ENCODE results near the gene MRPL49.
"Not testable (repeated sequence)": the region's sequence is repeated elsewhere in the genome, so short reads cannot be mapped to it uniquely, and the experiment has no call there.

The MRPL49 gene

GRCh38 chr11:65166893-65167292 lies 44.8 kb downstream of the MRPL49 start:
- no peak overlapping the region for H3K4me3 ChIP-seq (ENCODE audit: low read length)
- no peak overlapping the region for H3K27ac ChIP-seq (ENCODE audit: low read length)
- no peaks in the 10 kb centered on the region for H3K9me3 ChIP-seq (ENCODE audit: control insufficient read depth, low read depth, low read length)
- H3K27me3 ChIP-seq (ENCODE audit: control insufficient read depth, insufficient read depth, low read length) = no peaks in the 10 kb centered on the region
- no peak overlapping the region for H3K9ac ChIP-seq (ENCODE audit: low read length)
- H3K36me3 ChIP-seq (ENCODE audit: control insufficient read depth, low read depth, low read length) = no peaks in the 10 kb centered on the region
- no peaks in the 10 kb centered on the region for H3K4me1 ChIP-seq (ENCODE audit: control insufficient read depth, low read depth, low read length)

DNA sequence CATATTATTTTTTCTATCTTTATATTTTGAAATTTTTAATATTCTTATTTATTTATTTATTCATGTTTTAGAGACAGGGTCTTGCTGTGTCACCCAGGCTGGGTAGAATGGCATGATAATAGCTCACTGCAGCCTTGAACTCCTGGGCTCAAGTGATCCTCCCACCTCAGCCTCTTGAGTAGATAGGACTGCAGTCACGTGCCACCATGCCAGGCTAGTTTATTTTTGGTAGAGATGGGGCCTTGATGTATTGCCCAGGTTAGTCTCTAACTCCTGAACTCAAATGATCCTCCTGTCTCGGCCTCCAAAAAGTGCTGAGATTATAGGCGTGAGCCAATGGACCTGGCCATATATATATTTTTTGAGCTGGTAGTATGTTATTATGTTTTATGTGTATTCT lies 45.5 kb downstream of the MRPL49 start:
- Histone ChIP-seq H3K27ac (ENCODE audit: low read length) (no peak overlapping the region), H3K9ac (ENCODE audit: low read length) (no peak overlapping the region), H3K36me3 (ENCODE audit: control insufficient read depth, low read depth, low read length) (no peaks in the 10 kb centered on the region), H3K9me3 (ENCODE audit: control insufficient read depth, low read depth, low read length) (no peaks in the 10 kb centered on the region), H3K4me3 (ENCODE audit: low read length) (no peak overlapping the region), H3K4me1 (ENCODE audit: control insufficient read depth, low read depth, low read length) (no peaks in the 10 kb centered on the region), H3K27me3 (ENCODE audit: control insufficient read depth, insufficient read depth, low read length) (no peaks in the 10 kb centered on the region)

- H3K9ac ChIP-seq (ENCODE audit: low read length) = no peak overlapping the region
Measured at GRCh38 chr11:65169164-65169641, 47.1 kb downstream of the MRPL49 start.

DNA sequence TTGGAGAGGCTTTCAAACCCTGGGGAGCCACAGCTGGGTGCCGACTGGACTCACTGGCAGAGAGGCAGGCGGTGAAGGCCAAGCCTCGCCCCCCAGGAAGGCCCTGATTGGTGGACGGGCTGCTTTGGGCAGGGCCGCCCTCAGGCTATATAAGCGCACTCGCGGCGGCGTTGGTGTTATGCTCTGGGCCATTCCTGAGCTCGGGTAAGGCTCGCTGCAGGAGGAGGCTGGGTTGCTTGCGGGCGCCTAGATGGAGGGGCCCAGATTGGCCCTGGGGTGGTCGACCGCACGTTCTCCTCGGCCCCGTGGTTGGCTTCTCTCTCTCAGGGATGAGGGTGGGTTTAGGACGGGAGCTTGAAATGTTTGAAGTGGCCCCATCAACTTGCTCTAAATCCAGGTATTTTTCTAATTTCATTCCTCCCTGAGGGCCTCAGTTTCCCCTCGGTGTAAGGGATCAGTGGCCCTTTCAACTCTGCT lies 48.0 kb downstream of the MRPL49 start, which contains the start of gene SPDYC:
TSS of gene SPDYC (plus strand) at position 176 of the 477 bp plus-strand sequence. CDS start 1,125 bp downstream, outside the sequence.
- H3K36me3 ChIP-seq (ENCODE audit: control insufficient read depth, low read depth, low read length) = no peaks in the 10 kb centered on the region
- H3K27ac ChIP-seq (ENCODE audit: low read length) = no peak within 1 kb of the TSS
- no peak within 1 kb of the TSS for H3K9ac ChIP-seq (ENCODE audit: low read length)
- no peaks in the 10 kb centered on the region for H3K4me1 ChIP-seq (ENCODE audit: control insufficient read depth, low read depth, low read length)
- H3K27me3 ChIP-seq (ENCODE audit: control insufficient read depth, insufficient read depth, low read length) = no peaks in the 10 kb centered on the region
- H3K9me3 ChIP-seq (ENCODE audit: control insufficient read depth, low read depth, low read length) = no peaks in the 10 kb centered on the region
- no peak within 1 kb of the TSS for H3K4me3 ChIP-seq (ENCODE audit: low read length)

More at GRCh38 chr11:65169164-65169641, 47.1 kb downstream of the MRPL49 start:
- Histone ChIP-seq H3K27ac (ENCODE audit: low read length) (no peak overlapping the region), H3K27me3 (ENCODE audit: control insufficient read depth, insufficient read depth, low read length) (no peaks in the 10 kb centered on the region), H3K4me1 (ENCODE audit: control insufficient read depth, low read depth, low read length) (no peaks in the 10 kb centered on the region), H3K4me3 (ENCODE audit: low read length) (no peak overlapping the region), H3K9me3 (ENCODE audit: control insufficient read depth, low read depth, low read length) (no peaks in the 10 kb centered on the region), H3K36me3 (ENCODE audit: control insufficient read depth, low read depth, low read length) (no peaks in the 10 kb centered on the region)

DNA sequence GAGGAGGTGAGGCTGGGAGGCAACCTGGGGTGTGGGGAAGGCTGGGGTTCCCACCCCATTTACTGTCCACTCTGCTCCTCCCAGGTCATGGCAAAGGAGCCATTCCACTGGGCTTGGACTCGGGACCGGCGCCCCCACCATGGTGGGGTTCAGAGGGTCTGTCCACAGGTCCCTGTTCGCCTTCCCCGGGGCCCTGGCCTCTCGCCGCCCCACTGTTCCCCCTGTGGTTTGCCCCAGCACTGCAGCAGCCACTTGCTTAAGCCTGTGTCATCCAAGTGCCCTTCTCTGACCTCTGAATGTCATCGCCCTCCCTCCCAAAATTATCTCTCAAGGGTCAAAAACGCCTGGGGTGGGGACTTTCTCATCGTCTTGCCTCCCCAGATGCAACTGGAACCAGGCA lies 50.5 kb downstream of the MRPL49 start:
- Histone ChIP-seq H3K4me3 (ENCODE audit: low read length) (no peak overlapping the region), H3K36me3 (ENCODE audit: control insufficient read depth, low read depth, low read length) (no peaks in the 10 kb centered on the region), H3K4me1 (ENCODE audit: control insufficient read depth, low read depth, low read length) (no peaks in the 10 kb centered on the region), H3K9ac (ENCODE audit: low read length) (no peak overlapping the region), H3K27ac (ENCODE audit: low read length) (no peak overlapping the region), H3K9me3 (ENCODE audit: control insufficient read depth, low read depth, low read length) (no peaks in the 10 kb centered on the region), H3K27me3 (ENCODE audit: control insufficient read depth, insufficient read depth, low read length) (no peaks in the 10 kb centered on the region)

- not testable (repeated sequence) for H3K27me3 ChIP-seq (ENCODE audit: control insufficient read depth, insufficient read depth, low read length); H3K4me1 ChIP-seq (ENCODE audit: control insufficient read depth, low read depth, low read length); H3K9me3 ChIP-seq (ENCODE audit: control insufficient read depth, low read depth, low read length); H3K4me3 ChIP-seq (ENCODE audit: low read length); H3K27ac ChIP-seq (ENCODE audit: low read length); H3K36me3 ChIP-seq (ENCODE audit: control insufficient read depth, low read depth, low read length); H3K9ac ChIP-seq (ENCODE audit: low read length)
Measured at GRCh38 chr11:65174571-65175010, 52.5 kb downstream of the MRPL49 start.

Data from iPS-18a (cell line).